HG03565 (cell line): Measurements from ENCODE around the gene RAD51B.
"Not testable (repeated sequence)": the region's sequence is repeated elsewhere in the genome, so short reads cannot be mapped to it uniquely, and the experiment has no call there.

Experiments used
- ATAC-seq: cut with Tn5 transposase; IDR thresholded peaks from one replicate; pipeline ENCODE4 v1.9.1; 2021; ENCODE audit warnings: mild to moderate bottlenecking, moderate library complexity; ENCODE audit not compliant: unreplicated experiment

RAD51B gene

GRCh38 chr14:68762953-68763764 is 943.6 kb downstream of the RAD51B start:
- no peak for ATAC-seq

- not testable (repeated sequence) for ATAC-seq
These were observed 944.3 kb downstream of the RAD51B start for GRCh38 chr14:68763843-68764242.

DNA sequence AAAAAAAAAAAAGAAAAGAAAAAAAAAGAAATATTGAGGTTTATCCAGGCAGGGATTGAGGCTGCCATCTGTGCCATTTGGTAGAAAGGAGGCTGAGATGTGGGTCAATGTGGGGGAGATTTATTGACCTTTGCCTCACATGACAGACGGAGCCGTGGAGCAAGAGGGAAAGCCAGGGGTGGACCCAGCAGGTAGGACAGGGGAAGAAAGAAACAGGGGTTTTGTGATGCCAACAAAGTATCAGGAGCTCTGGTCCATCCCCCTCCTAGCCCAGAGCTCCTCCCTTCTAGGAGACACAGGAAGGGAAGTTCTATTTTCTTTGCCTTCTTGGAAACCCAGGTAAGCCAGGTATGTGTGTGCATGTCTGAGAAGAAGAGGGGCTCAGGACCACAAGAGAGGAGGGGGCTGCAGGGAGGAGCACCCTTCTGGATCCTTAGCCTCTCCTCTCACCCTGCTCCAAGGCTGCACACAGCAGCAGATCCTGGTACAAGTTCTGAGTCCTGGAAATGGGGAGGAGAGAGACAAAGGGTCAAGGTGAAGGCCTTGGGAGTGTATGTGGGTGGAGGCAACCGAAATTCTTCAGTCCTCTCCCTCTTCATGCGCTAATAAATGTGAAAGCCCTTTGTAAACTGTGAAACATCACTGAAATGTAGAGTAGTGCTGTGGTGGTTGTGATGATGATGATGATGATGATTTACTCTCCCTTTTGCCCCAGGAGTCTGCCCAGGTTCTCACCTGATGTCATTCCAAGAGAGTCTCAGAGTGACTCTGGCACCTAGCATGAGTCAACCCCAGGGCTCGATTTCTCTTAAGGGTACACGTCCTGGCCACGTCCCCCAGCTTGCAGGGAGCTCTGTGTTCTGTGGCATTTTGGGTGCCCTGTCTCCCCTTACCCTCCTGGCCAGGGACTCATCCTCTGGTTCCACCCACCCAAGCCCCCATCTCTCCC is 947.0 kb downstream of the RAD51B start:
- ATAC-seq, result no peak

GRCh38 chr14:68767248-68767645 is 947.7 kb downstream of the RAD51B start:
- ATAC-seq, result no peak

DNA sequence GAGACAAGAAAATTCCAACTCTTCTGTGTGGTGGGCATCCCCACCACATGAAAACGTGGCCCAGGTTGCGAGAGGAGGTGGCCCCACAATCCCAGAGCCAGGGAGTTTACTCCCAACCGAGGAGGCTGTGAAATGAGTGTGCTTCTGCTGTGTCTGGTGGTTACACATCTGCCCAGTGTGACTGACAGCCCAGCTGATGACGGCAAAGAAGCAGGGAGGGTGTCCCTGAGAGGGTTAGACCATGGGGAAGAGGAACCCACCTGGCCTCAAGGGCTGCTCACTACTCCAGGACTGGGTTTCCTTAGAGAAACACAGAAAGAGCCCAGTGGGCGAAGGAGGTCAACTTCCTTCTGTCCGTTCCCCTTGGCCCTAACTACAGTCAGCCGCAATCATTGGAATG is 948.7 kb downstream of the RAD51B start:
- ATAC-seq, result no peak

DNA sequence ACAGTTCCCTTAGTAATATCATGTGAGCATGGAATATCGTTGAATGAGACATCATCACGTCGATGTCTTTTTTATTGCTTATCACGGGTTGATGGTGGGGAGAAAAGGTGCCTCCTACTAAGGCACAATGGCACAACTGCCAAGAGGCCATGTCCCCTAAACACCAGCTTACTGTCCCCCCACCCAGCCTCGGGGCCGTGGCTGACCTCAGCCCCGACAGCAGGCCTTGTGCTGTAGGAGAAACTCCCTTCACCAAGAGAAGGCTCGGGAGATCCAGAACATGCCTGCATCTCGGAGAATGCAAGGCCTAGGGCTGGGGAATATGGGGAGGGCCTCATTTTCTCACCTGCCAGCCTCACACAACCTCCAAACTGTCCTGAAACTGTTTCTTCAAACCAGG is 950.5 kb downstream of the RAD51B start:
- no peak for ATAC-seq

DNA sequence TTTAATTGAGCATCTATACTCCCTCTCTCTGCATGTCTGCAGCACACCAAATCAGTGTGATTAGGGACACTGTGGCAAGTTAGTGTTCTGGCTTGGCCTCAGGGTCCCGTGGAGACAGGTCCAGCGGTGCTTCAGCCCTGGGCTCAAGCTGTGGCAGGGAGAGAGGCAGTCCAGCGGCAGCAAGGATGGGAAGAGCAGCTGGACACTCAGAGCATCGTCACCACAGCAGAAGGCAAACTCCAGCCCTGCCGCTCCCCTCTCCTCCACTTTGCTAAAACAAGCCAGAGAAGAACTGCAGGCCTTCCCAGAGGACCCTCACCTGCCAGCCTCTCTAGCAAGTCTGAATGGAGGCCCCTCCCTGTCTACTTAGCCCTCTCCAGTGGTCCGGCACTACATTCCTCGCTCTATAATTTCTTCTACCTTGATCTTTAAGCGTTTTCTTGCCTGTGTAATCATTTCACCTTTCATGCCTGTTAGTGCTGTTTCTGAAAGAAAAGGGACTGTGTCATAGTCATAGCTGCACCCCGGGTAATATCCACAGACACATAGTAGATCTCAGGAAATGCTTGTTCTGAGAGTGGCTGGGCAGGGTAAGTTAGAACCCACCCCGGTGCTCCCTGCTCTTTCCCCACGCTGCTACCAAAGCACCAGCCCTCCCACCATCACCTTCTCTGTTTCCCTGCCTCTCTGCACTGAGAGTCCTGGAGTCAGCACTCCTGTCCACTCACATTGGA is 951.1 kb downstream of the RAD51B start:
- no peak for ATAC-seq

GRCh38 chr14:68771631-68772030 is 952.1 kb downstream of the RAD51B start:
- ATAC-seq, result no peak

DNA sequence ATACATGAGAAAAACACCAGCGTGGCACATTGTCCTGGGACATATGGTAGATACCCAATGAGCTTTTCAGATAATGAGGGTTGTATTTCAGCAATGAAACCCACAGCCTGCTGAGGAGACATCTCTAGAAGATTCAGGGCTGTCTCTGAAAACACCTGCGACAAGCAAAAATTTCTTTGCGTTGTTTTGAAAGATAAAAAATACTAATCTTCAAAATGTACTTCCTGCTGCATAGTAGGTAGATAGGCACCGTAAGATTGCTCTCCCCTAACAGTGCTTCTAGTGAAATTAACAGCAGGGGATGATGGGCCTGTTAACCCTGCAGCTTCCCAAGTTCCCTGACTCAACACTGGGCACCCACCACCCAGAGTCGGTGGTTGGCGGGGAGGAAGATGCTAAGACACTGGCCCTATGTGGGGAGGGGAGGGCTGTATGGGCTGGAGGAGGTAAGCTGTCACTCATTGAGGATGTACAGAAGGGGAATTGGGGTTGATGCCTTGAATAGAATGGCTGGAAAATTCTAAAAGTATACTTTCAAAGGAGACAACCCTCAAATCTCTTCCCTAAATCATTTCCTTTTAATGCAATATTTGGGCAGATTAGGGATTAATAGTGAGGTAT is 953.3 kb downstream of the RAD51B start:
- no peak for ATAC-seq

DNA sequence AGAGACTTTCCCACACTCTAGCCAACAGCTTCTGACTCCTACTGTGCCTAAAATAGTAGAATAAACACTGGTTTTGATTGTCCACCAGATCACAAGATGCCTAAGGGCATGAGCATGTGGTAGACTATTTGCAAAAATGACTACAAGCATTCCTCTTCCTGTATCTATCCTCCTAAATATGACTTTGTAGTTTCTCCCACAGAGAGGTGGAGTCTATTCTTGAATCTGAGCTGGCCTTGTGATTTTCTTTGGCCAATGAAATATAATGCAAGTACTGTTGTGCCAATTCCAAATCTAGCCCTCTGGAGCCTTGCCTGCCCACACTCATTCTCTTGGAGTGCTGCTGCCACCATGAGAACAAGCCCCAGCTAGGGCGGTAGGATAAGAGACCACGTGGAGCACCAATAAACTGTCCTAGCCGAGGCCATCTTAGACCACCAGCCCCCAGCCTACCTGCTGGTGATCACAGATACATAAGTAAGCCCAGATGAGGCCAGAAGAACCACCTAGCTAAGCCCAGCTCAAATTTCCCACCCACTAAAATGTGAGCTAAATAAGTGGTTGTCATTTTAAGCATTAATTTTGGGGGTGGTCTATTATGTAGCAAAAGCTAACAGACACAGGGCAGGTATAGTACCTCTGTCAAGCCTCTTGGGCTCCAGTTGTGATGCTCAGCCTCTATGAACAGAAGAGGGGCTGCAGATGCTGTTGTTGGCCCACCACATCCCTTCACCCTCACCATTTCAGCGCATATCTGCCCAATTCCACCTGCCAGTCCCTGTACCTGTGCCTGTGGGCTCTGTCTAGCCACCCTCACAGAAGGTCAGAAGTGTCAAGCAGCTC is 955.4 kb downstream of the RAD51B start:
- no peak for ATAC-seq

- ATAC-seq, result no peak
These were observed 956.1 kb downstream of the RAD51B start for GRCh38 chr14:68775614-68776126.

DNA sequence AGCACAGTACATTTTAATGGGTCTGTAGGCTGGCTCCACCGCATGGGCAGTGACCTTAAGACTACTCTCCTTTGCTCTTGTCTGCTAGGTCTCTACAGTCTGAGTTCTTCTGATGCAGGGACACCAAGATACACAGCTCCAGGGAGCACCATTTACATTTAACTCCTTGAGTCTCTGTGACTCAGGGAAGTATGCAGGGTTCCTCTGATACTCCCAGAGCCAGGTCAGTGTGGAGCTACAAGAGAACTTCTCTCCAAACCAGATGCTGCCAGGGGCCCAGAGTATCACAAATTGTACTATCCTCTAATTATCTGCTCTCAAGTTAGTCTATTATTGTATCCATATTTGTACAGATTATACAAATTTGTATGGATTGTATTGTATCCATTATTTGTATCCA is 958.1 kb downstream of the RAD51B start:
- no peak for ATAC-seq
